A172 (cell line): ENCODE results near the gene KCNIP1. TPM values are rescaled to one million over a fixed set of nuclear protein-coding genes. Genes with fewer than 3 reads are reported as not detected.
"Not testable (repeated sequence)": the region's sequence is repeated elsewhere in the genome, so short reads cannot be mapped to it uniquely, and the experiment has no call there.

ENCODE experiments used
- DNase-seq: peaks from one replicate; pipeline ENCODE4 v3.0.0-alpha.2; 2015; ENCODE audit warnings: low spot score
- total RNA-seq: library from RNA; depleted of rRNA; stranded (reverse); fragments of >200 nt; shearing (Covaris generic); gene quantifications from 2 replicates; pipeline ENCODE4 v1.2.3, GENCODE V29; 2014

The KCNIP1 gene
- total RNA-seq, 1 experiment from 2014 or later: not detected

DNA sequence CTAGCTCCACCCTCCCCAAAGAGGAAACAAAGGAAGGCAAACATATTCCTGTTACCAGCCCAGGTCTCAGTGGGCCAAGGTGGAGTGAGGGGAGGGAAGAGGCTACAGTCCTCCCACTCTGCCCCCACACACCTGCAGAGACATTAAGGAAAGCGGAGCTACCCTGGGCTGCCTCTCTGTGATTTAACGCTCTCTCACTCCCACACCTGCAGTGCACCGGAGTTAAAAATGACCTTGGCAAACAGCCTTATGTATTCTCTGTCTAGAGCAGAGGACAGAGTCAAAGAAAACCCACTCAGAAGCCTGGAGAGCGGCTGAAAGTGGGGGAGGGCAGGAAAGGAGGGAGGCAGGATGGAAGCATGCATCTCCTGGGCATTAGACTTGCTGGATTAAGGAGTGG lies 32.7 kb downstream of the KCNIP1 start:
- no peak for DNase-seq

DNA sequence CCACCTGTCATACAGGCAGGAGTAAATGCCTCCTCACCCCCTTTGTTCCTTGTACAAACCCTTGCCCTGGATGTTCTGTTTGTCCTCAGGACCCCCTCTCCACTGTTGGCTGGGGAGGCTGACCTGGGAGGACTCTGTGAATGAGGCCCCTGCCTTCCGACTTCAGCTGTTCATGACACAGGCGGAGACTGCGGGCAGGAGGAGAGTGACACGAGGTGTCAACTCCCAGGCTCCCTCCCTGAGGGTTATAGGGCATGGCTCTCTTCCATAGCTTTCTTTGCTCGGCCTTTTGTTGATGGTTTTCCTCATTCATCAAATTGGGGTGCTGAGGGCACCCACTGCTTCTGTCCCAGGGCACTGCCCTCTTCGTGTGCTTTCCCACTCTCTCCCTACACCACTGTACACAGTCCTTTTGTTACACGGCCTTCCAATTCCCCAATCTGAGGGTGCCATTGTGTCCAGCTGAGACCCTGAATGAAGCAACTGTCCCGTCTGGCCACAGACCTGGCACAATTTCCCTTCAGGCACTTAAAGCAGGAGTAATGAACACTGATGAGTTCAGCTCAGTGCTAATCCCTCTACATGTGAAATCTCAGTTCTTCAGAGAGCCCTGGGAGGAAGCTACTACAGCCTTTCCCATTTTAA lies 33.8 kb downstream of the KCNIP1 start:
- no peak for DNase-seq

DNA sequence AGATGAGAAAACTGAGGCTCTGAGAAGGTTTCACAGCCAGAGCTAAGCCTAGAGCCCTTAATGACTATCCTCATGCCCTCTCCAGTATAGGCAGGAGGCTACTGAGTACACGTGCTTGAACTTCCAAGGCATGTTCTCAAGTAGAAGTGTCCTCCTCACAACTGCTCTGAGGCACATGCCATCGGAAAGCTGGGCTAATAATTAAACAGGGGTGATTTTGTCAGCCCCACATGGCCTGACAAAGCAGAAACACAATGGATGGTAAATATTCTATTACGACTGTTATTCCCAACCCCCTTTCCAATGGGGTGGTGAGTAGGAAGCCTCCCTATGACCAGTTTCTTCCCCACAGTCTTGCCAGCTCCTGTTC lies 34.3 kb downstream of the KCNIP1 start:
- no peak for DNase-seq

DNA sequence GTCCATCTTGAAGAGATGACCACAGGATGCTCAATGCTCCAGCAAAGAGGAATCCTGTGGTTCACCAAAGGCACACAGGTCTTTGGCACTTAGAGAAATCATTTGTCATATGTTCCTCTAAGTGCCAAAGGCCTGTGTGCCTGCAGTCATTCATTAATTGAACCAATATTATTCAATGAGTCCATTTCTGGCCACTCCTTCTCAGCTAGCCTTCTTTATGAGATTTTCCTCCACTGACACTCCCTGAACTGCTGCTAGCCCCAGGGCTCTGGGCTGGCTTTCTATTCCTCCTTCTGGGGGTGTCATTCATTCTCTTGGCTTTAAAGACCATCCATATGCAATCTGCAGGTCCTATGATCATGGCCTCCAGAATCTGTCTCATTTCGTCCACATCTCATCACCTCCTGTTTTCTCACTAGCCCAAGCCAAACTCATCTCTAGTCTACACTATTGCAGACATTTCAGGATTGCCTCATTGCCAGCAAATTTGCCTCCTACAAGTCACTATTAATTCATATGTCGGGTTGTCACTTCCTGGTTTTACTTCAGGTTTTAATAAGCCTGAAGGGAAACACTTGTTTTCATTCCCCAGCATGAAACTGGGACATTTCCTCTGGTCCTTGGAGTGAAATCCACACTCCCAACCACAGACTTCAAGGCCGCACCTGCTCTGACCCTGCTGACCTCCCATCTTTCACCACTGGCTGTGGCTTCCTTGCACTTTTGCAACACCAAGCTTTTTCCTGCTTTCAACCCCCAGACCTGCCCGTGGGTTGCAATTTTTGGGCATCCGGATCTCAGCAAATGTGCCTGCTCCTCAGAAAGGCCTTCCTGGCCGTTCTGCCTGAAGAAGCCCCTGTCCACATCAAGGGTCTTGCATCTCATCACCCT lies 35.1 kb downstream of the KCNIP1 start:
- no peak for DNase-seq

DNA sequence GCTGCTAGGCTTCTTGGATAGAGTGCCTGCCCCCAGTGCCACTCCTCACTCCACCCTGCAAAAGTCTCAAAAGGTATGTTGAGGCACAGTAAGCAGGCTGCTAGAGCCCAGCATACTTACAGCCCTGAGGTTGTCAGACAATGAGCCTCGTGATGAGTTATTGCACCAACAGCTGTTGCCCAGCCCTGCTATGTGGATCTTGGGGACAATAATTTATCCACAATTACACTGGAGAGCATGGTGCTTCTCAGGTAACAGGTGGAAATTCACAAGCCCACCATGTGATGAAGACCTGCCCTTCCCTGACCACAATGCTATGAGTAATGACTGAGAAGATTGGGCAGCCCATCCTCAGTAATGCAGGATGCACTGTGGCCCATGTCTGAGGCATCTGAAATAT lies 36.5 kb downstream of the KCNIP1 start:
- DNase-seq: no peak

DNA sequence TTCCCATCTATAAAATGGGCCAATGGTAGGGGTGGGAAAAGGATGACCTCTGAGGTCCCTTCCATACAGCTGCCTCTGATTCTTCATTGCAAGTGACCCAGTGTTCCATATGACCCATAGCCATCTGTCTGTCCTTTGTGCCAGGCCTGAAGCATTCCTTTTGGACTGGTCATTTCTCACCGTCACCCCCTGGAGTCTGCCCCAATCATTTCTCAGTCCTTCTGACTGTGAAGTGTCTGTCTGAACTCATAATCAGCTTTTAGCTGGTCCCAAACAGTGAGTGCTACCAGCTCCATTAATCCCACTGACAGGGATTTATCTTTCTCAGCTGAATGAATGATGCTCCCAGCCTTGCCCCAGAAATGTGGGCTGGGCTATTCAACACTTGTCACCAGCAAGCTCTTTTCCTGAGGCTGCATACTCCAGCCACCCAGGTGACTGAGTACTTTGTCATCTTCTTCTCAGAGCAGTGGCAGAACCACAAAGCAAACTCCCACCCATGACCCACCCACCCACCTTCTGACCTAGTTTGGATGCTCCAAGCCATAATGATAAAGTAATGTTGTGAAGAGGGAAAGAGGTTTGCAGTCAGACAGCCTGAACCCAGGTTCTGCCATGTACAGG lies 37.4 kb downstream of the KCNIP1 start:
- peak; percentile 35 for DNase-seq

DNA sequence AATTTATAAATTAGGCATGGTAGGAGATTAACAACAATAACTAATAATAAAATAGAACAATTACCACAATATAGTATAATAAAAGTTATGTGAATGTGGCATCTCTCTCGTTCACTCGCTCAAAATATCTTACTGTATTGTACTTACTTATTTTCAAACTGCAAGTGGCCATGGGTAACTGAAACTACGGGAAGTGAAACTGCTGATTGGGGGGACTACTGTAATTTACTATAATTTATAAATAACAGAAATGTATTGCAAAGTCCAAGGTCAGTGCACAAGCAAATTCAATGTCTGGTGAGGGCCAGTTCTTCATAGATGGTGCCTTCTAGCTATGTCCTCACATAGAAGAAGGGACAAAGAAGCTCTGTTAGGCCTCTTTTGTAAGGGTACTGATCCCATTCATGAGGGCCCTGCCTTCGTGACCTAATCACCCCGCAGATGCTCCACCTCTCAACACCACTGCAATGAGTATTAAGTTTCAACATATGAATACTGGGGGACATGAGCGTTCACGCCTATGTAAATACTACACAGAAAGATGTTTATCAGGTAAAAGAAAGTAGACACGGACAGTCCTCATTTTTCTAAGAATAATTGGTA lies 39.0 kb downstream of the KCNIP1 start:
- no peak for DNase-seq

DNA sequence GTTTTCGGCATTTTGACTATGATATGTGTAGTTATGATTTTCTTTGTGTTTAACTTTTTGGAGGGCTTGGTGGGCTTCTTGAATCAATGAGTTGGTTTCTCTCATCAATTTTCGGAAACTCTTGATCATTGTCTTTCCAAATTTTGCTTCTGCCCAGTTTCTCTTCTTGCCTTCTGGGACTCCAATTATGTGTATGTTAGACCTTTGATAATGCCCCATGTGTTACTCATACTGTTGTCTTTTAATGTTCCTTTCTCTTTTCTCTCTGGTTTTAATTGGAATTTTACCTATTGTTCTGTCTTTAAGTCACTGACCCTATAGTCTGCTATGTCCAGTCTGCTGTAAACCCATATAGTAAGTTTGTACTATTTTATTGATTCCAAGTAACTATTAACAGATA lies 41.5 kb downstream of the KCNIP1 start:
- DNase-seq: no peak

DNA sequence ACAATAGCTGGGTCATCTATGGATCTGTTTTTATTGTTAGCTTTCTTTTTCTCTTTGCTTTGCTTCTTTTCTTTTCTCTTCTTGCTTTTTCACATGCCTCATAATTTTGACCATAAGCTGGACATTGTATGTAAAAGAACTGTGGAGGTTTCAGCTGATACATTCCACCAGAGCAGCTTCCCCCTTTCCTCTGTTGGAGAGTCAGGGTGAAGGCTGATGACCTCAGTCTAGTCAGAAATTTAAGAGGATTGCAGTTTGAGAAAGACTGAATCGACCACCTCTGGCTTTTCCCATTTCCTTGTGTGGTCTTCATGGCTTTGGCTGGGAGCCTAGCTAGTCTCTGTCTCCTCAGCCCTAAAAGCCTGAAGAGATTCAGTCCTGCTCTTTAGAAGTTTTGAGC lies 42.0 kb downstream of the KCNIP1 start:
- no peak for DNase-seq

DNA sequence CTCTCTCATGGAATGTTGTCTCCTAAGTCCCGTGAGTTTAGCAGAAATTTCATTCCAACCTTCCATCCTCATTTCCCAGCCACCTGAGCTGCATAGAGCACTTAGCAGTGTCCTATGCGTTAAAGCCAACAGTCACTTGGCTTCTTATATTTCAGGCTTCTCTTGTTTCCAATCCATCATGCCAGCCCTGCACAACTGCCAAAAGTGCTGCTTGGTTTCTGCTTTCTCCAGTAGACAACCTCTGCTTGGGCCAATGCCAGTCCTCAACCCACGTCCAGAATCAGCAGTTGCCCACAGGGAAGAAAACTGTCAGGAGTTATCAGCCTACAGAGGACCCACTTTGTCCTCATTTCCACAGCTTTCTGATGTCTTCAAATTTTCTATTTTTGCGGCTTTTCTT lies 42.5 kb downstream of the KCNIP1 start:
- DNase-seq: no peak

DNA sequence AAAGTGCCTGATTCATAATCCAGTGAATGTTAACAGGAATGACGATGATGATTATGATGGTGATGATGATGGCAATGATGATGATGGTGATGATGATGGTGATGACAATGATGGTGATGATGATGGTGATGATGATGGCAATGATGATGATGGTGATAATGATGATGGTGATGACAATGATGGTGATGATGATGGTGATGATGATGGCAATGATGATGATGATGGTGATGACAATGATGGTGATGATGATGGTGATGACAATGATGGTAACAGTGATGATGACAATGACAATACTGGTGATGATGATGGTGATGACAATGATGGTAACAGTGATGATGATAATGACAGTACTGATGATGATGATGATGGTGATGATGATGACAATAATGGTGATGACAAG lies 46.6 kb downstream of the KCNIP1 start:
- DNase-seq: not testable (repeated sequence)

DNA sequence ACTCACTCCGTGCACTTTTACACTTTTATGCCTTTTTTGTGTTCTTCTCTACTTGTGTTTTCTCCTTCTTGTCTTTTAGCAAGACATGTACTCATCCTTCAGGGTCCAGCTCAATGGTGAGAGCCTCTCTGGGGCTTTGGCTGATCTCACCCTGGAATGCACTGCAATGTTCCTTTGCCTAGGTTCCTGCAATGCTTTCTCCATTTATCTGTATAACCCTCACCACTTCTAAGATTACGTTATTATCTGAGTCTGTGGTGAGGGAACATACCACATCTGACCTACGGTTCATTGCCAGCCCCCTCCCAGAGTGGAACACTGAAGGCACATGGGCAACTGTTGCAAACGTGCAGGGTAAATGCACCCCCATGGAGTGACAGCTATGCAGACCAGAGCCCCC lies 47.3 kb downstream of the KCNIP1 start:
- DNase-seq: no peak

DNA sequence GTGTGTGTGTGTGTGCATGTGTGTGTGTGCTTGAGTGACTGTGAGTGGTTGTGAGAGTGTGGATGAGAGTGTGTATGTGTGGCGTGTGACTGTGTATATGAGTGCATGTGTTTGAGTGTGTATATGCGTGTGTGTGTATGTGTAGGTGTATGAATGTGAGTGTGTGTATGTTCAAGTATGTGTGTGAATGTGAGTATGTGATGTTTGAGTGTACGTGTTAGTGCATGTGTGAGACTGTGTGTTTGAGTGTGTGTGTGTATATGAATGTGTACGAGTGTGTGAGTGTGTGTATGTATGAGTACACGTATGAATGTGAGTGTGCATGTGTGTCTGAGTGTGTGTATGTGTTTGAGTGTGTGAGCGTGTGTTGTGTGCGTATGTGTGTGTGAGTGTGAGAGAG lies 47.8 kb downstream of the KCNIP1 start:
- DNase-seq: no peak

DNA sequence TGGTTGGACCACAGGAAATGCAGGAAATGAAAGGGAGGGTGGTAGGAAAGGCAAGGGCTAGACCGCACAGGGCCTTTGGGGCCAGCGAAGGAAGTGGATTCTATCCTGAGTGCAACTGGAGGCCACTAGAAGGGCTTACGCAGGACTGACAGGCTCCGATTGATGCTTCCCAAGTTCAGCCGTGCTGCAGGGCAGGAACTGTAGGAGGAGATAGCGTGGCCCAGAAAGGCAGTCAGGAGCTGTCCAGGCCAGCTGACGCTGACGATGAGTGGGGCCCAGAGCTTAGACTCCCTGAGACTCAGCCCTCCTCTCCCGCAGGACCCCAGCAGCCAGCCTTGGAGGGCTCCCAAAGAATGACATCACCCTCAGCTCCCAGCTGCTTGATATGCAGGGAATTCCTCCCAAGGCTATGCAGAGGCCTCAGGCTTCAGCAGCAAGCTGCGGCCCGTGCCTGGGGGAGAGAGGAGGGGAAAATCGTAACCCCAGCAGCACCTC lies 48.8 kb downstream of the KCNIP1 start:
- peak; percentile 92 for DNase-seq

DNA sequence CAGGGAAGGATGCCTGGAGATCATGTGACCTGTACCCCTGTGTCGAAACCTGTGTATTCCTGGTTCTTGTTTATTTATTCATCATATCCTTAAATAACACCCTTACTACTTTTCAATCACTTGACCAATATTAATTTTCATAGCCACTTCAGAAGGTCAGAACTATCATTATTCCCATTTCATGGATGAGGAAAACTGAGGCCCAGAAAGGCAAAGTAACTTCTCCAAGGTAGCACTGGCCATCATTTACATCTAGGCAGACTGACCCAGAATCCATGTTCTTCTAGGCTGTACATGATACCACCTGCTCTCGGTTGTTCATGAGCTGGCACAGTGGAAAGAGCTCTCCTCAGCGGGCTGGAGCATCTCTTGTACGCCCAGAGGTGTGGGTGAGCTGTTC lies 49.4 kb downstream of the KCNIP1 start:
- no peak for DNase-seq

DNA sequence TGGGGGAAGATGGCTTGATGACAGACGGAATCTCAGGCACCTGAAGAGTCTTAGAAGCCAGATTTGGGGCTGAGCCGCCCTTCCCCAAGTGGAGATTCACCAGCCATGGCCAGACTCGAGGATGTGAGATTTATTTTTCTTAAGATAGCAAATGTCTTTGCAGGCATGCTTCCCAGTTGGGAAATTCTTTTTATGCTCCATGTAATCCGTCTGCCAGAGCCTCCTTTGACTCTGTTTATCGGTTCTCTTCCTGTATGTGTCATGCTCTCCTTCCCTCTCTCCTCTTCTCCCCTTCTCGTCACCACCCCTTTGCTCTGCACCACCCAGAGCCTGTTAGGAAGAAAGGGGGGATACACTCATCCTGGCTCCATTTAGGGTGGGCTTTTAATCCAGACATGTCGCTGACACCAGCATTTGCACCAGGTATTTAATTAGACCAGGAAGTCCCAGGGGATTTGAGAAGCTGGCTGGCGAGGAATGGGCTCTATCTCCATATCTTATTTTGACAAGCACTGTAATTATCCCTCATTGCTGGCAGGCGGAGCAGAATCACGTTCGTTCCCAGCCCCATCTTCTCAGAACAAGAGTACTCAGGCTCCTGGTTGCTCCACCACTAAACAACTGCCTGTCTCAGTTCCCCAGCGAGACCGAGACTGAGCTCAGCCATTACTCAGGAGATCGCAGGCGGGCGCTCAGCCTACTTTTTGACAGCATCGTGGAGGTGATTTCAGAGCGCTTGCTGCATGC lies 50.9 kb downstream of the KCNIP1 start:
- DNase-seq: no peak

DNA sequence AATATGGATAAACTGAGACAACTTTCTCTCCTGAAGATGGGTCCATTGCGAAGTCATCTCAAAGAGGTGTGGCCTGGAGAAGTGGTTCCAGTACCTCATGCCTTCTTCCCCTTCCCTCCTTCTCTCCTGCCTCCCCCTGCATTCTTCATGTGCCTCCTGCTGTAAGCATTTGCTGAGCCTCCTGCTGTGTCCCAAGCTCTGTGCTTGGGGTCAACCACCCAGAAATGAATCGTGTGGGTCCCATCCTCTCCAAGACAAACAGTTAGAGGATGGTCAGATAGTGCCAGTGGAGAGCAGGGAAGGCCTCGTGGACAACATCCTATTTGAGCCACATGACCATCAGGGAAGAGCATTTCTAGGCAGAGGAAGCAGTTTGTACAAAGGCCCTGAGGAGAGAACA lies 53.5 kb downstream of the KCNIP1 start:
- no peak for DNase-seq

DNA sequence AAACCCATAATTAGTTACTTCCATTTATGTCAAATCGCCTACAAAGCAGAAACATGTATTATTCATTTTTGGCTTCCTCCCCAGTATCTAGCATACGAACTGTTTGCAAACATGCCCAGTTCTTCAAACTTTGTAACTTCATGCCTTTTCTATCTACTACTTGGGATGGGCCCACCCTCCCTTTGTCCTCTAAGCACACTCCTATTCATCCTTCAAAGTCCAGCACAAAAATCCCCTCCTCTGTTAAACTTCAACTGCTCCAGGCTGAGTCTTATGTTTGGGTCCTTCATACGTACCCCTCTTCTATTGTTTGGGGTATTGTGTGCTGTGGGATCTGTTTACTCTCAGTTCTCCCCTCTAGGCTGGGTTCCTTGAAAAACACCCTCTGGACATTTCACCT lies 55.5 kb downstream of the KCNIP1 start:
- DNase-seq: no peak

DNA sequence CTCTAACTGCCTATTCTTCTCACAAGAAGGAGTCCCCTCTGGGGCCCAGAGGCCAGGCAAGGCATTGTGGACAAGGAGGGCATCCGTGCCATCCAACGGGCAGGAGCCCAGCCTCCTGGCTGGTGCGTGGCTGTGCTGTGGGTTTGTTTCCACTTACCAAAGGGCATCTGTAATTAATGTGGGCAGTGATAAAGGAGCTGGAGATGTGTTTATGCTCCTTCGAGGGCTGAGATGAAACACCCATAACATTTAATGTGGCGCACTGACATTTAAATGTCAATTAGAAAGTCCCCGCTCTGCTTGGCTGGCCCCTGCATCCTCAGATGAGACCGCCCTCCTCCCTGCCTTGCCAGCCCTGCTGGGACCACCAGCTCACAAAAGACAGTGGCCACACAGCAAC lies 57.1 kb downstream of the KCNIP1 start:
- no peak for DNase-seq

DNA sequence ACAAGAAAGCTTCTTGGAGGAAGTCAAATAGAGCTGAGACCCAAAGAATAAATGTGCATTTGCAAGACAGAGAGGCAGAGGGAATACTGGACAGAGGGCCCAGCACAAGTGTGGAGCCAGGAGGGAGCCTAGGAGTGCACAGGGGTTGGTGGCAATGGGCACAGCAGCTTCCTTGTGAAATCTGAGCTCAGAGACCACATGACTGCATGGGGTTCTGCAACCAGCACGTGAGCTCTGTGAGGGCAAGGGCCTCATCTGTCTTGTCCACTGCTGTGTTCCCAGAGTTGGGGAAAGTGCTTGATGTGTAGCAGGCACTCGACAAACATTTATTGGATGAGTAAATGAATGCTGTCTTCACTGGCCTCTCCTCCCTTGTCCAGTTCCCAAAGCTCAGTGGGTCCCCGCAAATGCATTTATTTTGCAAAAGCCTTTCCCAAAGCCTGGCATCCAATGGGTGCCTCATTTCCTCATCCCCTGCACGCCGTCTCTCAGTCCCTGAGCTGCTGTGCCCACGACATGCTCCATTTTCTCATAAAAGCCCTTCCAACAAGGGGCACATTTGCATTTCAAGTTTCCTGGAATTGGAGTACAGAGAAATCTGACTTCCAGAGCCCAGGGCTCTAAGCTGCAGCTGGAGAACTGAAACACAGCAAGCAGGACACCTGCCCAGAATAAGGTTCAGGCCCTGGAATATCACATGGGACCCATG lies 58.5 kb downstream of the KCNIP1 start:
- no peak for DNase-seq

DNA sequence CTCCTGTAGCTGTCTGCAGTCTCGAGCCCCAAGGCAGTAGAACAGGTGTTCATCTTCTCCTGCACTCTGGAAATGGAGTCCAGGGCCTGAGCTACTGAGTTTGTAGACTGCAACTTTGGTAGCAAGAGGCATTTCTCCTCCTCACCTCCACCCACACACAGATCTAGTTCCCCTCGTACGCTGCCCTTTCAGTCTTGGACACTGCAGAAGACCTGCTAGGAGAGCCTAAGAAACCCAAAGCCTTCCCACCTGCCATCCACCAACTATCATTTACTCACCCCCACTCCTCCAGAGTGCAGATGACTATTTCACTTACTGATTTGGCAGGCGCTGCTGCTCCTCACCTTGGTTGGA lies 59.0 kb downstream of the KCNIP1 start:
- no peak for DNase-seq
